HEK293T (cell line): ENCODE measurements around the gene CDK14.

Source experiments
- CTCF ChIA-PET: fragments of 350-600 bp; formaldehyde crosslinking; extraction: SDS; loops from one replicate; lab custom pipeline; 2021; ENCODE audit warnings: antibody characterized with exemption, inconsistent platforms; lab: Yijun Ruan, JAX
- POLR2A ChIA-PET: fragments of 350-600 bp; formaldehyde crosslinking; extraction: SDS; loops from one replicate; lab custom pipeline; 2020; ENCODE audit warnings: antibody characterized with exemption, inconsistent platforms; lab: Yijun Ruan, JAX
- DNase-seq: peaks from one replicate; pipeline ENCODE4 v3.0.0; 2012; ENCODE audit warnings: mixed read lengths; ENCODE audit errors: extremely low spot score
- ARNT ChIP-seq: fragments of 450-650 bp; IDR thresholded peaks from 2 replicates; pipeline ENCODE4 v1.6.1; 2017; ENCODE audit warnings: mild to moderate bottlenecking
- BHLHE40 ChIP-seq: fragments of 450-650 bp; IDR thresholded peaks from 2 replicates; pipeline ENCODE4 v1.6.1; 2016; ENCODE audit warnings: mild to moderate bottlenecking, moderate library complexity, borderline replicate concordance
- CTBP1 ChIP-seq: fragments of 450-650 bp; IDR thresholded peaks from 2 replicates; pipeline ENCODE4 v1.6.1; 2016; ENCODE audit warnings: borderline replicate concordance
- ELF4 ChIP-seq: fragments of 450-650 bp; IDR thresholded peaks from 2 replicates; pipeline ENCODE4 v1.6.1; 2017; ENCODE audit warnings: antibody characterized with exemption
- FOXA1 ChIP-seq: fragments of 450-650 bp; IDR thresholded peaks from 2 replicates; pipeline ENCODE4 v1.6.1; 2016; ENCODE audit warnings: mild to moderate bottlenecking
- FOXK2 ChIP-seq: fragments of 450-650 bp; IDR thresholded peaks from 2 replicates; pipeline ENCODE4 v1.6.1; 2016; ENCODE audit warnings: mild to moderate bottlenecking
- FOXM1 ChIP-seq: fragments of 450-650 bp; IDR thresholded peaks from 2 replicates; pipeline ENCODE4 v1.6.1; 2017; ENCODE audit warnings: mild to moderate bottlenecking, borderline replicate concordance
- HDGF ChIP-seq: fragments of 450-650 bp; IDR thresholded peaks from 2 replicates; pipeline ENCODE4 v1.6.1; 2017; ENCODE audit warnings: antibody characterized with exemption, borderline replicate concordance
- L3MBTL2 ChIP-seq: fragments of 450-650 bp; conservative IDR thresholded peaks from 2 replicates; pipeline ENCODE4 v1.6.1; 2016; ENCODE audit warnings: mild to moderate bottlenecking
- LEF1 ChIP-seq: fragments of 450-650 bp; IDR thresholded peaks from 2 replicates; pipeline ENCODE4 v1.6.1; 2017; ENCODE audit warnings: mild to moderate bottlenecking, borderline replicate concordance
- NFRKB ChIP-seq: fragments of 450-650 bp; IDR thresholded peaks from 2 replicates; pipeline ENCODE4 v1.6.1; 2016; ENCODE audit warnings: mild to moderate bottlenecking, moderate library complexity
- PKNOX1 ChIP-seq: fragments of 450-650 bp; IDR thresholded peaks from 2 replicates; pipeline ENCODE4 v1.6.1; 2016
- SP1 ChIP-seq: fragments of 450-650 bp; IDR thresholded peaks from 2 replicates; pipeline ENCODE4 v1.6.1; 2017
- SUZ12 ChIP-seq: fragments of 450-650 bp; IDR thresholded peaks from 2 replicates; pipeline ENCODE4 v1.6.1; 2016; ENCODE audit warnings: mild to moderate bottlenecking
- TARDBP ChIP-seq: fragments of 450-650 bp; IDR thresholded peaks from 2 replicates; pipeline ENCODE4 v1.6.1; 2016
- ZNF384 ChIP-seq: fragments of 450-650 bp; IDR thresholded peaks from 2 replicates; pipeline ENCODE4 v1.6.1; 2016

Gene CDK14

GRCh38 chr7:90850471-90850870 is 254.3 kb downstream of the CDK14 start:
- ChIA-PET CTCF (no interaction called here), POLR2A (no interaction called here)
- DNase-seq, result no peak
- TF ChIP-seq FOXK2 (no peak), SUZ12 (no peak), BHLHE40 (no peak), PKNOX1 (no peak), FOXA1 (no peak), ELF4 (no peak), CTBP1 (no peak), ARNT (no peak), LEF1 (no peak), L3MBTL2 (no peak)

GRCh38 chr7:90853205-90853604 is 257.1 kb downstream of the CDK14 start:
- ChIA-PET POLR2A (no interaction called here), CTCF (no interaction called here)
- DNase-seq, result no peak
- no peak for TF ChIP-seq ARNT

- TF ChIP-seq CTBP1 (no peak), SP1 (no peak), FOXA1 (no peak), ARNT (no peak), ZNF384 (no peak), ELF4 (no peak), FOXK2 (no peak), TARDBP (no peak), L3MBTL2 (no peak), FOXM1 (no peak), BHLHE40 (no peak), SUZ12 (no peak), HDGF (no peak), LEF1 (no peak), PKNOX1 (no peak)
- DNase-seq, result no peak
- POLR2A ChIA-PET, result no interaction called here
- CTCF ChIA-PET, result no interaction called here
Observed at GRCh38 chr7:90856351-90857070, 260.4 kb downstream of the CDK14 start.

GRCh38 chr7:90857603-90858002 is 261.5 kb downstream of the CDK14 start:
- TF ChIP-seq FOXM1 (no peak), TARDBP (no peak), ARNT (no peak), ZNF384 (no peak), FOXK2 (no peak), NFRKB (no peak), SUZ12 (no peak)
- CTCF ChIA-PET, result interaction anchor here (0.6 kb wide), 1 partner anchor 67 kb away, joined by 3 read pairs; no protein-coding TSS in a partner anchor
- DNase-seq, result no peak
- POLR2A ChIA-PET, result no interaction called here

- CTCF ChIA-PET, result no interaction called here
- POLR2A ChIA-PET, result no interaction called here
- no peak for DNase-seq
- TF ChIP-seq BHLHE40 (no peak), SUZ12 (no peak), FOXA1 (no peak), HDGF (no peak), L3MBTL2 (no peak), TARDBP (no peak), ELF4 (no peak), NFRKB (no peak), FOXM1 (no peak), SP1 (no peak), ARNT (no peak), FOXK2 (no peak), LEF1 (no peak), CTBP1 (no peak), ZNF384 (no peak), PKNOX1 (no peak)
Observed at GRCh38 chr7:90858546-90858945, 262.4 kb downstream of the CDK14 start.

- POLR2A ChIA-PET, result no interaction called here
- CTCF ChIA-PET, result no interaction called here
- TF ChIP-seq TARDBP (no peak), HDGF (no peak), BHLHE40 (no peak), CTBP1 (no peak), NFRKB (no peak), FOXM1 (no peak)
- DNase-seq, result no peak
Observed at GRCh38 chr7:90859521-90859920, 263.4 kb downstream of the CDK14 start.

- ChIA-PET POLR2A (no interaction called here), CTCF (no interaction called here)
- TF ChIP-seq L3MBTL2 (no peak), ELF4 (no peak), SP1 (no peak), HDGF (no peak), FOXM1 (no peak)
- DNase-seq, result no peak
Observed at GRCh38 chr7:90864088-90864487, 268.0 kb downstream of the CDK14 start.
